ENCODE results near the gene DCAF12. TPM values are rescaled to one million over a fixed set of nuclear protein-coding genes. Genes with fewer than 3 reads are reported as not detected.

Gene DCAF12
- total RNA-seq = 10 to 100 TPM; 17.8 to 41.0 (median 34.0) TPM

DNA sequence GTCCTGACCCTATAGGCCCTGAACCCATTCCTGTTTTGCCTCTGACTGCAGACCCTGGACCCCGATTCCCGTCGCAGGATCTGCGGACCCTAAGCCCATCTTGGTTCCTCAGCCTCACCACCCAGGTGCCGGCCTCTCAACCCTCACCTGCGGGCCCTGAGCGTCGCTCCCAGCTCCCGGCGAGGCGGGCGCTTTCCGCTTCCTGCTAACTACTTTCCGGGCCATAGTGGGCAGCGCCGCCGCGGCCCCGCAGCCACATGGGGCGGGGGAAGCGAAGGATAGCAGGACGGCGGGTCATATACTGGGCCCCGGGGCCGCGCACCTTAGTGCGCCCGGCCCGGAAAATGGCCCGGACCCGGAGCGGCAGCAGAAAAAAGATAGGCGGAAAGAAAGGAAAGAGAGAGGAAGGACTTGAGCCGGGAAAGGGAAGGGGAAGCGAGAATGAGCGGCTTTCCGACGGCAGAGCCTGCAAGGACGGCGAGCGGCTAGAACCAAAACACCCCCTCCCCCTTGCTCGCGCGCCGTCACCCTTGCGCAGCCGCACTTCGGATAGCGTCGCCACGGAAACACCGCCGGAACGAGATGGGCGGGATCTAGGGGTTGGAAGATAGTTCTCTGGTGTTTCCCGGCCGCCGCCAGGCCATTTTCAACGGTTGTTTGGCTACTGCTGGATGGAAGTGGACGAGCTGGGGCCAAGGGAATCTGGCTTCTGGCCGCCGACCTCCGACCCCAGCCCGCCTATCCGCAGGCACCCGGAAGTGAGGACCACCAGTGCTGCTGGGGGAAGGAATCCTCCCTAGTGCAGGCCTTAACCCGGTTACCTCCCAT is at the start of gene DCAF12:
Gene DCAF12 (minus strand): TSS at position 492 of the 828 bp plus-strand sequence. CDS start 267 bp downstream, at position 225.
- H3K4me1 ChIP-seq = peaks cover 29 to 49% (median 42%) of the 10 kb centered on the region in 4 donors
- H3K9me3 ChIP-seq = no peaks in the 10 kb centered on the region
- H3K4me3 ChIP-seq = peak within 1 kb of the TSS; percentile 55 to 88 (median 76)
- peaks cover 0 to 10% (median 2%) of the 10 kb centered on the region in 4 donors for H3K36me3 ChIP-seq
- ATAC-seq (ENCODE audit: low FRiP score in 2 of 2) = peak; percentile 98
- WGBS, 2 donors = 0% methylated on average over 27 to 66 of the region's 67 CpGs
- TF ChIP-seq POLR2A (IDR thresholded peaks at IDR 0.05) = peak in 3 of 4 donors; percentile 52 to 85 (median 85)
- TF ChIP-seq, protein P1, sequence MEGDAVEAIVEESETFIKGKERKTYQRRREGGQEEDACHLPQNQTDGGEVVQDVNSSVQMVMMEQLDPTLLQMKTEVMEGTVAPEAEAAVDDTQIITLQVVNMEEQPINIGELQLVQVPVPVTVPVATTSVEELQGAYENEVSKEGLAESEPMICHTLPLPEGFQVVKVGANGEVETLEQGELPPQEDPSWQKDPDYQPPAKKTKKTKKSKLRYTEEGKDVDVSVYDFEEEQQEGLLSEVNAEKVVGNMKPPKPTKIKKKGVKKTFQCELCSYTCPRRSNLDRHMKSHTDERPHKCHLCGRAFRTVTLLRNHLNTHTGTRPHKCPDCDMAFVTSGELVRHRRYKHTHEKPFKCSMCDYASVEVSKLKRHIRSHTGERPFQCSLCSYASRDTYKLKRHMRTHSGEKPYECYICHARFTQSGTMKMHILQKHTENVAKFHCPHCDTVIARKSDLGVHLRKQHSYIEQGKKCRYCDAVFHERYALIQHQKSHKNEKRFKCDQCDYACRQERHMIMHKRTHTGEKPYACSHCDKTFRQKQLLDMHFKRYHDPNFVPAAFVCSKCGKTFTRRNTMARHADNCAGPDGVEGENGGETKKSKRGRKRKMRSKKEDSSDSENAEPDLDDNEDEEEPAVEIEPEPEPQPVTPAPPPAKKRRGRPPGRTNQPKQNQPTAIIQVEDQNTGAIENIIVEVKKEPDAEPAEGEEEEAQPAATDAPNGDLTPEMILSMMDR (IDR thresholded peaks at IDR 0.05) = peak in 2 of 6 experiments; percentile 9 to 18
- peak in 1 of 4 donors; percentile 44 for TF ChIP-seq EP300 (IDR thresholded peaks at IDR 0.05)
- peak; percentile 87 to 93 for TF ChIP-seq POLR2AphosphoS5 (IDR thresholded peaks at IDR 0.05)
- peak; percentile 89 to 96 for DNase-seq
- no peaks in the 10 kb centered on the region for H3K27me3 ChIP-seq
- peak within 1 kb of the TSS; percentile 92 to 96 (median 95) for H3K27ac ChIP-seq

DNA sequence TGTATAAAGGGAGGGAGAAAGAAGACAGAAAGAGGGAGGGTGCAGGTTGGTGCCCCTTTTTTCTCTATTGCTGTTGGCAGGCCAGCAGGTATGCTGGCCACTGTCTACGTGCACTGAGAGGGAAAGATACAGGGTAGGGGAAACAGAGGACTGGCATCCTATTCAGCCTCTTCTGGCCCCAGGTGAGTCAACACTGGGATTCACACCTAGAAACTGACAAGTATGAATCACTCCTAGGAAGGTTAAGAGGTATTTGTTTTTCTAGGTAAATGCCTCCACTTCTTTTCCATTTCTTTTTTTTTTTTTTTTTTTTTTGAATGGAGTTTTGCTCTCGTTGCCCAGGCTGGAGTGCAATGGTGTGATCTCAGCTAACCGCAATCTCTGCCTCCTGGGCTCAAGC is 49.6 kb upstream of the DCAF12 start:
- Histone ChIP-seq H3K9me3 (no peaks in the 10 kb centered on the region), H3K36me3 (no peaks in the 10 kb centered on the region), H3K4me1 (peaks cover 8 to 23% (median 16%) of the 10 kb centered on the region in 4 donors), H3K27ac (no peak overlapping the region), H3K27me3 (no peaks in the 10 kb centered on the region), H3K4me3 (no peak overlapping the region)
- 56 to 65% methylated on average over 3 of the region's 3 CpGs for WGBS, 2 donors
- TF ChIP-seq EP300 (IDR thresholded peaks at IDR 0.05) (no peak), POLR2AphosphoS5 (IDR thresholded peaks at IDR 0.05) (no peak), POLR2A (IDR thresholded peaks at IDR 0.05) (no peak)
- TF ChIP-seq, protein P1 (IDR thresholded peaks at IDR 0.05) = no peak
- DNase-seq (no peak), ATAC-seq (ENCODE audit: low FRiP score in 2 of 2) (no peak)

DNA sequence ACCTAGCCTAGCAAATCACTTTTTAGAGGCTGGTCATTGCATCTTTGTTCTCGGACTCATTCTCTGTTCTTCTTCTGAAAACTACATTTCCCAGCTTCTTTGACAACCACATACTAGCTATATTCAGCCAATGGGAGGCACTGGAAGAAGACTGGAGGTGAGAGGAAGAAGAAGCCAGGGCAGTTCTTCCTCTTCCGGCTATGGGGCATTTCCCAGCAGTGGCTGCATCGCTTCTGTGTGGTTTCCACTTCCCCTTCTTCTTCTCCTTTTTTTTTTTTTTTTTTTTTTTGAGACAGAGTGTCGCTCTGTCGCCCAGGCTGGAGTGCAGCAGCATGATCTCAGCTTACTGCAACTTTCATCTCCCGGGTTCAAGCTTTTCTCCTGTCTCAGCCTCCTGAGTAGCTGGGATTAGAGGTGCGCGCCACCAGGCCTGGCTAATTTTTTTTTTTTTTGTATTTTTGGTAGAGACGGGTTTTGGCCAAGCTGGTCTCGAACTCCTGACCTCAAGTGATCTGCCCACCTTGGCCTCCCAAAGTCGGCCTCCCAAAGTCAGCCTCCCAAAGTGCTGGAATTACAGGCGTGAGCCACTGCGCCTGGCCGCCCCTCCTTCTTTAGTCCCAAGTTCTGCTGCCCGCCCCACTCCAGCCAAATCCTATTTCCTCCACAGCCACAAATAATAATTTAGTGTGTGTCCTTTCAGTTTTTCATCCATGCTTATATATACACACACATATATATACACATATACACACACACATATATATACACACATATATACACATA is 45.4 kb upstream of the DCAF12 start:
- Histone ChIP-seq H3K9me3 (no peaks in the 10 kb centered on the region), H3K27me3 (no peaks in the 10 kb centered on the region), H3K36me3 (no peaks in the 10 kb centered on the region), H3K4me3 (no peak overlapping the region), H3K27ac (peak overlapping the region in 1 of 4 donors; percentile 64), H3K4me1 (no peaks in the 10 kb centered on the region)
- 77 to 79% methylated on average over 15 of the region's 15 CpGs for WGBS, 2 donors
- ATAC-seq (ENCODE audit: low FRiP score in 2 of 2) = peak; percentile 61 to 83
- TF ChIP-seq POLR2AphosphoS5 (IDR thresholded peaks at IDR 0.05) (no peak), POLR2A (IDR thresholded peaks at IDR 0.05) (no peak), EP300 (IDR thresholded peaks at IDR 0.05) (no peak)
- TF ChIP-seq, protein P1 (IDR thresholded peaks at IDR 0.05) = no peak
- peak in 1 of 2 donors; percentile 58 for DNase-seq

DNA sequence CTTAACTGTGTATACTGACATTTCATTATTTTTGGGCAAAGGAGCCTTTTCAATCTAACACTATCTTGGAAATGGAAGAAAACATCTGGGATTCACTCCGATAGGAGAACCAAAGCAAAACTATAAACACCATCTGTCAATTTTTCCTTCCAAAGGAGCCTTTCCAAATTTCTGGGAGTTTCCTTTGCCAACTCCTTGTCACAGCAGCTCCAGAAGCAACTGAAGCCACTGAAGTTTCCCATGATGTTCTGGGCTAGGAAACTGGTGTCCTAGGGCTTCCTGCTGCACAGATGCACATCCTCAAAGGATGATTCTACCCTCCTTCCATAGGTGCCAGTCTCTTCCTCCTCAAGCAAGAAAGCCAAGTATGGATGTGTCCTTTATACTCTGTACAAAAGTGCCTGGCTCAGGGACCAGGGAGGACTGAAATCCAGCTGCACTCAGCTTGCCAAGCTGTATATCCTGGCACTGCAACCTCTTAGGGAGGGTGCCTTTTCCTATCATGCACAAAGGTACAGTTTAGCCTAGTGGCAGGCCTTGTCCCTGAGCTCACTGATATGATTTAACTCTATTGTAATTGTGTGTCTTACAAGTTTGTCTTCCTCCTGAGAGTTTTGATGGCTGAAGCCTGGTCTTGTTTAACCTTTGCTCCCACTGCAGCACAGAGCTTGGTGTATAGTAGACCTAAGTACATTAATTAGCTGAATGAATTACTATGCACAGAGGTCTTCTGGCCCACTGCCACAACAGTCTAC is 43.9 kb upstream of the DCAF12 start:
- 67 to 84% methylated on average over 1 of the region's 1 CpG for WGBS, 2 donors
- TF ChIP-seq, protein P1 (IDR thresholded peaks at IDR 0.05) = no peak
- no peak for TF ChIP-seq POLR2A (IDR thresholded peaks at IDR 0.05)
- TF ChIP-seq POLR2AphosphoS5 (IDR thresholded peaks at IDR 0.05) = no peak
- TF ChIP-seq EP300 (IDR thresholded peaks at IDR 0.05) = no peak
- Histone ChIP-seq H3K4me3 (no peak overlapping the region), H3K27ac (no peak overlapping the region), H3K36me3 (no peaks in the 10 kb centered on the region), H3K27me3 (no peaks in the 10 kb centered on the region), H3K9me3 (no peaks in the 10 kb centered on the region), H3K4me1 (no peaks in the 10 kb centered on the region)
- DNase-seq = no peak
- ATAC-seq (ENCODE audit: low FRiP score in 2 of 2) = no peak
